Stimulated activated naive B cell treated with anti-CD40 and anti-IgM and Interleukin-4, amounts not matched to agents 10 μg/mL and 1 μg/mL and 100 μg/mL, for 72 hours (primary cell): ENCODE results near the gene EXPH5.
"Not testable (repeated sequence)": the region's sequence is repeated elsewhere in the genome, so short reads cannot be mapped to it uniquely, and the experiment has no call there.

ENCODE experiments used
- ATAC-seq, 2 donors: fragments of 150-1000 bp; cut with Tn5 transposase; replicated peaks; 2 replicates each; pipeline ENCODE4 v1.10.0; 2021; ENCODE audit warnings: moderate library complexity in 1 of 2
- DNase-seq: peaks from one replicate; pipeline ENCODE4 v3.0.0; 2021
- H3K27ac Mint-ChIP-seq: one replicate; pipeline ENCODE4 v1.8.0; 2022; ENCODE audit warnings: mild to moderate bottlenecking, mixed read lengths
- H3K27me3 Mint-ChIP-seq, 2 donors: one replicate each; pipeline ENCODE4 v1.8.0; 2022; ENCODE audit warnings: mixed read lengths in 2 of 2
- H3K36me3 Mint-ChIP-seq, 2 donors: one replicate each; pipeline ENCODE4 v1.8.0; 2022; ENCODE audit warnings: mixed read lengths in 2 of 2, mild to moderate bottlenecking in 1 of 2
- H3K4me1 Mint-ChIP-seq, 2 donors: one replicate each; pipeline ENCODE4 v1.8.0; 2022; ENCODE audit warnings: mixed read lengths in 2 of 2, mild to moderate bottlenecking in 1 of 2
- H3K4me3 Mint-ChIP-seq, 2 donors: one replicate each; pipeline ENCODE4 v1.8.0; 2022; ENCODE audit warnings: mild to moderate bottlenecking in 2 of 2, mixed read lengths in 2 of 2, moderate library complexity in 1 of 2
- H3K9me3 Mint-ChIP-seq, 2 donors: one replicate each; pipeline ENCODE4 v1.8.0; 2022; ENCODE audit warnings: mixed read lengths in 2 of 2, mild to moderate bottlenecking in 1 of 2

EXPH5 gene

DNA sequence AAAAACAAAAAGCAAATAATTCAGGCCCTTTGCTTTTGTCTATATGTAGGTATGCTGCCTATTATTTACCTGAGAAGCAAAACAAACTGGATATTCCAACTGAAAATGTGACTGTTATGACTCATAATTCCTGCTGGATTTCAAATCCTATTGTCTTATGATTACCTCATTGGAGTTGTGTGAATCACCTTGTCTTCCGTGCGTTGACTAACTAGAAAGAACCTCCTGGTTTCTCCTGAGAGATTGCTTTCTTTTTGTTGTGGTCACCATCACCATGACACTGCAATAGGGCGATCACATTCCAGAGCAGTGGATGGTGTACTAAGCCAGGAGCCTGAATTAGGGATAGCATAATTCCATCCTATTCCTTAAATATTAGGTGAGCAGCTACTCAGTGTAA is 23.0 kb upstream of the EXPH5 start:
- Mint-ChIP-seq H3K4me1 (peaks cover 0 to 3% of the 10 kb centered on the region in 2 donors), H3K27ac (no peak overlapping the region), H3K9me3 (no peaks in the 10 kb centered on the region), H3K27me3 (peaks cover 18 to 34% of the 10 kb centered on the region in 2 donors), H3K36me3 (no peaks in the 10 kb centered on the region), H3K4me3 (no peak overlapping the region)
- ATAC-seq (no peak), DNase-seq (no peak)

DNA sequence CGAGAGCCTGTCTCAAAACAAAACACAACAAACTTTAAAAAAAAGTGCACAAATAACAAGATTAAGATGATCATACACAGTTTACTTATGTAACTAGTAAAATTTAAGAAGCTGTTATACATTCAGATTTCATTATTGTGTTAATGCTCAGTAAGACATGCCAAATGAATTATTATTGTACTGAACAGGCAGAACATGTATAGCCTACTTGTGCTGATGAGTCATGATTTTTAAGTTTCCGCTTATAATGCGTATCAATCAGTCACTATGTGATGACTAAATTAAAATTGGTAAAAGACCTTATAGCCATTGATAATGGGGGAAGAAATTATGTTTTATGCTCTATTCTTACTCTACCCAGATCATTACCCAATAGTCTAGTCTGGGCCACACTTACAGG is 20.5 kb upstream of the EXPH5 start:
- no peak for DNase-seq
- Mint-ChIP-seq H3K27me3 (peaks cover 19 to 34% of the 10 kb centered on the region in 2 donors), H3K4me3 (no peak overlapping the region), H3K4me1 (no peaks in the 10 kb centered on the region), H3K36me3 (no peaks in the 10 kb centered on the region), H3K27ac (no peak overlapping the region), H3K9me3 (no peaks in the 10 kb centered on the region)
- ATAC-seq, result no peak

DNA sequence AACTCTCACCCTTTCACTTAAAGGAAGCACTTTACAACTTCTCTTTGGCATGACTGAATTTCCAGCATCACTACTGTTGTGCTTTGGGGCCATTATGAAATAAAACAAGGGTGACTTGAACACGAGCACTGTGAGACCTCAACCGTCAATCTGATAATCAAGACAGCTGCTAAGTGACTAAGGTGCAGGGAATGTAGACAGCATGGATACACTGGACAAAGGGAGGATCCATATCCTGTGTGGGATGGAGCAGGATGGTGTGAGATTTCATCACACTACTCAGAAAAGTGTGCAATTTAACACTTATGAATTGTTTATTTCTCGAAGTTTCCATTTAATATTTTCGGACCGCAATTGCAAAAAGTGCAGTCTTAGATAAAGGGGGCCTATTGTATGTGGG is 16.1 kb upstream of the EXPH5 start:
- Mint-ChIP-seq H3K4me1 (no peaks in the 10 kb centered on the region), H3K36me3 (no peaks in the 10 kb centered on the region), H3K9me3 (no peaks in the 10 kb centered on the region), H3K27me3 (peaks cover 16 to 37% of the 10 kb centered on the region in 2 donors), H3K27ac (no peak overlapping the region), H3K4me3 (no peak overlapping the region)
- no peak for ATAC-seq
- DNase-seq, result no peak

DNA sequence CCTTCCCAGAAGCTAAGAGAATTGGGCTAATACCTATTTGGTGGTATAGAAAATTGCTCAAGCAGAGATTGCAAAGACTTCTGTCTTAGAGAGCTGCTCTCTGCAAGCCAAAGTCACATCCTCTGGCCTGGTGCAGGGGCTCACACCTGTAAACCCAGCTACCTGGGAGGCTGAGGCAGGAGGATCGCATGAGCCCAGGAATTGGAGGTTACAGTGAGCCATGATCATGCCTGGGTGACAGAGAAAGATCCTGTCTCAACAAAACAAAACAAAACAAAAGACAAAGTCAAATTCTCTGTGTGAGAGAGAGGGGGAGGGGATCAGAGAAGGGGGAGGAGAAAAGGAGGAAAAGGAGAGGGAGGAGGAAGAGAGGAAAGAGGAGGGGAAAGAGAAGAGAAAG is 15.0 kb upstream of the EXPH5 start:
- Mint-ChIP-seq H3K27me3 (peaks cover 24 to 31% of the 10 kb centered on the region in 2 donors), H3K27ac (no peak overlapping the region), H3K36me3 (no peaks in the 10 kb centered on the region), H3K4me1 (no peaks in the 10 kb centered on the region), H3K9me3 (no peaks in the 10 kb centered on the region), H3K4me3 (no peak overlapping the region)
- DNase-seq (no peak), ATAC-seq (no peak)

DNA sequence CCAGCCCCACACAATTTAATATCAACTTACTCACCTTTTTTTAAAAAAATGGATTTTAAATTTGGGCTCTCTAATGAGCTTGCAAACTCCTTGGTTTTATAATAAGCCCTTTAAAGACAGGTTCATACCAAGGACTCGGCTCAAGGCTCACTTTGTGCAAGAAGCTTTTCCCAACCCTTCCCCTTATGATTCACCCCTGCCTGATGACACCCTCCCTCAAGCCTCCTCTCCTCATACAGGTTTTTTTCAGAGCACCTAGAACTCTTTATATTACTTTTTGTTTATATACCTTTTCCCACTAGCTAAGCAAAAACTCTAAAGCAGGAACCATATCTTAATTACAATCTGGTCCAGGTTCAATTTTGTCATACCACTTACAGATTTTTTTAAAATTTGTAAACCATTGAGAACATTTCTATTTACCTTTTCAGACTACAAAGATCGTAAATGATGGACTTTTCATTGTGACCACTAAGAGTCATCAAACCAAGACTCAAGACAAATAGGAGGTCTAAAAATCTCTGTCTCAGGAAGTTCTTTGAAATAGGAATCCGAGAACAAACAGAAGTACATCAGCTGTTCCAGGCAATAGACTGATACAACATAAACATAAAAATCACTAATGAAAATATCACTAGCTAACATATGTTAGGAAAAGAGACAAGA is 13.1 kb upstream of the EXPH5 start:
- no peak for DNase-seq
- Mint-ChIP-seq H3K9me3 (no peaks in the 10 kb centered on the region), H3K27ac (no peak overlapping the region), H3K36me3 (no peaks in the 10 kb centered on the region), H3K4me3 (no peak overlapping the region), H3K27me3 (peaks cover 36 to 38% of the 10 kb centered on the region in 2 donors), H3K4me1 (no peaks in the 10 kb centered on the region)
- no peak for ATAC-seq

DNA sequence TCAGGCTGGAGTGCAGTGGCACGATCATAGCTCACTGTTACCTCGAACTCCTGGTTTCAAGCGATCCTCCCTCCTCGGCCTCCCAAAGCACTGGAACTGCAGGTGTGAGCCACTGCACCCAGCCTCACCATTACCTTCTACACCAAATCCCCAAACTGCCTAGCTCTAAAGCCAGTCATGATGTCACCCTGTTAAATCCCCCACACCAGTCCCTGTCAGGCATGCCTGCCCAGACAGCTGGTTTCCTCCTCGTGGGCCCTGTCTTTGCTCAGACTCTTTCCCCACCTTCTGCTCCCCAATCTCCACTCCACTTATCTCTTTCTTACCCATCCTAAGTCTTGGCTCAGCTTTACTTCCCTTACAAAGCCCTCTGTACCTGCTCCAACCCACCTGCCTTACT is 12.5 kb upstream of the EXPH5 start:
- ATAC-seq (no peak), DNase-seq (no peak)
- Mint-ChIP-seq H3K36me3 (no peaks in the 10 kb centered on the region), H3K9me3 (no peaks in the 10 kb centered on the region), H3K27ac (no peak overlapping the region), H3K27me3 (peaks cover 37 to 38% of the 10 kb centered on the region in 2 donors), H3K4me1 (no peaks in the 10 kb centered on the region), H3K4me3 (no peak overlapping the region)

DNA sequence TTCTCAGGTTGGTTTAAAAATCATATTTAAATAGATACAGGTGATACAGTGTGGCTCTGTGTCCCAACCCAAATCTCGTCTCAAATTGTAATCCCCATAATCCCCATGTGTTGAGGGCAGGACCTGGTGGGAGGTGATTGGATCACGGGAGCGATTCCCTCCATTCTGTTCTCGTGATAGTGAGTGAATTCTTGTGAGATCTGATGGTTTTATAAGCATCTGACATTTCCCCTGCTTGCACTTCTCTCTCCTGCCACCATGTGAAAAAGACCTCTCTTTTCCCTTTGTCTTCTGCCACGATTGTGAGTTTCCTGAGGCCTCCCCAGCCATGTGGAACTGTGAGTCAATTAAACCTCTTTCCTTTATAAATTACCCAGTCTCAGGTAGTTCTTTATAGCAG is 9.2 kb upstream of the EXPH5 start:
- not testable (repeated sequence) for H3K27ac Mint-ChIP-seq, H3K36me3 Mint-ChIP-seq, ATAC-seq, H3K4me1 Mint-ChIP-seq, H3K4me3 Mint-ChIP-seq, DNase-seq, H3K9me3 Mint-ChIP-seq
- H3K27me3 Mint-ChIP-seq, result peaks cover 36 to 38% of the 10 kb centered on the region in 2 donors

DNA sequence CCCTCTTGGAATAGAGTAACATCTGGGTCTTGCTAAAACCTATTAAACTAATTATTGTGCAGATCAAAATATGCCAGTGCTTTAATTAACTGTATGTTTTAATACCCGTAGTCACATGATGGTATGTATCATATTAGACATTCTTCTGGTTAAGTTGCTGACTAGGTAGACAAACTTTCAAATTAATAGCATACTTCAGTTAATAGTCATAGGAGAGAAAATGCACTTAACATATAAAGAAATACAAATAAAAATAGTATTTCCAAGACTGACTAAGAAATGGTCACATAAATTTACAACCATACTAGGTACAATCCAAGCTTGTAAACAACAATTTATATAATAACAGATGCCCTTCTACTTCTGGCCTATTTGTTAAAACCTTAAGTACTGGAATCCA is 7.6 kb upstream of the EXPH5 start:
- H3K9me3 Mint-ChIP-seq, result no peaks in the 10 kb centered on the region
- H3K36me3 Mint-ChIP-seq, result no peaks in the 10 kb centered on the region
- ATAC-seq, result no peak
- DNase-seq, result no peak
- no peak overlapping the region for H3K27ac Mint-ChIP-seq
- no peak overlapping the region for H3K4me3 Mint-ChIP-seq
- H3K4me1 Mint-ChIP-seq, result no peaks in the 10 kb centered on the region
- H3K27me3 Mint-ChIP-seq, result peaks cover 38% of the 10 kb centered on the region in 2 donors

DNA sequence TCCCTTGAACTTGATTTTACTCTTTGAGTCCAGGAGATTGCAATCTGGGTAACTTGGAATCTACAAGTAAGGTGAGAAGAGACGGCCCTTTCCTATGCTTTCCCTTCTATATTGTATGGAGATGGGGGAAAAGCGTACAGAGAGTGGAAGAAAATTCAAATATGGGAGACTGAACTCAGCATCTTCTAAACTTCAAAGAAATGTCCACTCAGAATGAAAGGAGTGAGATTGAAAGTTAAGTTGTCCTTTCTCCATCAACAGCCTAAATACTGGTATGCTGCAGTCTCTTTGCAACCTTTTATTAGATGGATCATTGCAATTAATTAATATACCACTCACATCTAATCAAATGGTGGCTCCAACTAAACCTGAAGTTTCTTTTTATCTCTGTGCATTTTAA is 6.4 kb upstream of the EXPH5 start:
- Mint-ChIP-seq H3K27me3 (peaks cover 44 to 45% of the 10 kb centered on the region in 2 donors), H3K9me3 (no peaks in the 10 kb centered on the region), H3K4me1 (no peaks in the 10 kb centered on the region), H3K27ac (no peak overlapping the region), H3K36me3 (no peaks in the 10 kb centered on the region), H3K4me3 (no peak overlapping the region)
- ATAC-seq (no peak), DNase-seq (no peak)

DNA sequence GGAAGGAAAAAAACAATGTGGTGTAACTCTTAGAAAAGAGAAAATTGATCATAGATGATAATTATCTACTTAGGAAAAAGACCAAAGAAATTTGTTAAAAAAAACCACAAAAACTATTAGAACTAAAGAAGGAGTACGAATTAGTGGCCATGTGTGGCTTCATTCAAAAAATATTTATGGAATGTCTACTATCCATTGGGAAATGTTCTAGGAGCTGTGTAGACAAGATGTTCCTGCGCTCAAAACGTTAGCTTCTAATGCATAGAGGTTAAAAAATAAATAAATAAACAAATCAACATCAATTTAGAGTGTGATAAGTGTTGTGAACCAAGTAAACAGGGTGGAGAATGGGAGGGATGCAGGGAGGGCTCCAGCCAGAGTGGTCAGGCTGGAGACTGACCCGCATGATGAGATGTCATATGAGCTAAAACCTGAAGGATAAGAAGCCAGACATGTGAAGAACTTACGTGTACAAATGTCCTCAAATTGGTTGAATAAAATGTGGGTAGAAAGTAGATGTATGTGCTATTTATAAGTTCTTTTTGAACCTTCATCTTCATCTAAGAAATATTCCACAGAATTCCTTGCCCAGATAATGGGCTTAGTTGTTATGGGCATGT is 4.3 kb upstream of the EXPH5 start:
- peaks cover 2 to 13% of the 10 kb centered on the region in 2 donors for H3K4me1 Mint-ChIP-seq
- H3K27ac Mint-ChIP-seq, result no peak overlapping the region
- H3K27me3 Mint-ChIP-seq, result peaks cover 37 to 55% of the 10 kb centered on the region in 2 donors
- H3K36me3 Mint-ChIP-seq, result peaks cover 0 to 3% of the 10 kb centered on the region in 2 donors
- H3K9me3 Mint-ChIP-seq, result no peaks in the 10 kb centered on the region
- H3K4me3 Mint-ChIP-seq, result no peak overlapping the region
- DNase-seq, result no peak
- no peak for ATAC-seq

DNA sequence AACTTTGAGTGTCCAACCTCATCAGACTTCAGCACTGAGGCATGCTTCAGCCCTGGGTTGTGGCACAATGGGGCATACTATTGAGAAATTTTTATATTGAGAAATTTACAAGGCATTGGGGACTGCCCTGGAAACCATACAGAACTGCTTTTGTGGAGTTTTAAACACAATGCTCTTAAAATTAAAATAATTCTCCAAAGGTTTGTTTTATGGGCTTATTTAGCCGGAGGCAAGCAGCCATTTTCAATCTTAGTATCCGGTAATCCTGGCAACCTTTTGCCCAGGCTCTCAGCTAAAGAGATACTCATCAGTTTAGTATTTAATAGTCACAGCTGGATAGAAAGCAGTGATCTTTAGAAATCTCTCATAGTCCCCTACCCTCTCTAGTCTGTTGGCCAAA is 3.1 kb upstream of the EXPH5 start:
- Mint-ChIP-seq H3K27me3 (peaks cover 31 to 59% of the 10 kb centered on the region in 2 donors), H3K36me3 (peaks cover 0 to 3% of the 10 kb centered on the region in 2 donors), H3K27ac (no peak overlapping the region), H3K4me1 (peaks cover 6 to 18% of the 10 kb centered on the region in 2 donors), H3K9me3 (no peaks in the 10 kb centered on the region), H3K4me3 (no peak overlapping the region)
- DNase-seq, result no peak
- ATAC-seq, result no peak

DNA sequence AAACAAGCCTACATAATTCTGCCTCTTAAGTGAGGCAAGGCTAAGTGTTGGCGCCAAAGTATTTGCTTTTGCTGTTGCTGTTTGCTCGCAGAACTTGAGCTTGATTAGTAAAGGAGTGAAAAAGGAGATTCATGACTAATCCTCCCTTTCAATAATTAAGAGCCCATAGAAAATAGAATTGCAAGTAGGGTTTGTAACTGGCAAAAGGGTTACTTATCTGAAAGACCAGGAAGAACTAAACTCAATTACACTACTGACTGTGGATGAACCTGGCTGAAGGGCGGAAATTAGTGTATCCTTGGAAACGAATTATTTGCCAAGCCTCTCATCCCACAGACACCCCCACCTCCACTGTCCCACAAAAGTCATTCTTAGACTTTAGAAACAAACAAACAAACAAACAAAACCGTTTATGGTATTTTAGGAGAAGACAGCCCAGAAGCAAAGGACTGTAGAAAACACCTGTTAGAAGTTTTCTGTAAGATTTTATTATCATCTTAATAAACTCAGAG is 411 bp upstream of the EXPH5 start:
- H3K27ac Mint-ChIP-seq, result no peak overlapping the region
- peaks cover 6 to 18% of the 10 kb centered on the region in 2 donors for H3K4me1 Mint-ChIP-seq
- peaks cover 0 to 3% of the 10 kb centered on the region in 2 donors for H3K36me3 Mint-ChIP-seq
- no peaks in the 10 kb centered on the region for H3K9me3 Mint-ChIP-seq
- DNase-seq (no peak), ATAC-seq (no peak)
- H3K27me3 Mint-ChIP-seq, result peaks cover 34 to 64% of the 10 kb centered on the region in 2 donors
- peak overlapping the region; percentile 88 to 99 for H3K4me3 Mint-ChIP-seq

DNA sequence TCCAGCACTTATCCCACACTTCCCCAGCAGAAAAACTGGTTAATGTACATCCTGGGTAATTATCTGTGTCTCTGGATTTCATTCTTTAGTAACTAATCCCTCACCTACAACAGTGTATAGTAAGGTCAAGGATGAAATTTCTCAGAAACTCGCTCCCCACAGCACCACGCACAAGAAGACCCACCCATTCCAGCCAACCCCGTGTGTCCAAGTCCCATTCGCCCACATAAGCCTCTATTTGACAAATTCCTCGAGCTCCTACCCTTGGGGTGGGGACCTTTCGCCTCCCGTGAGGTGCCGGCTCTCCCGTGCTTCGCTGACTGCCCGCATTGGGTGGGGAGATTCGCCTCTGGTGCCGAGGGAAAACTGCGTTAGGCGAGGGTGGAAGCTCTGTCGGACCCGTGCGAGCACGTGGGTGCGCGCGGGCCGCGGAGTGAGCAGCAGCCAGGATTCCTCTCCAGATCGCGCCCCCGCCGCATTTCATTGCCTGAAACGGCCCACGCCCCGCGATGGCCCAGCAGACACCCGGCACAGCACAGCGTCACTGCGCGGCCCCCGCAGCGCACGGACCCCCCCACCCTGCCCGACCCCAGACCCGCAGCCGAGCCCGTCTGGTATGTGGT is 866 bp downstream of the EXPH5 start:
- H3K4me1 Mint-ChIP-seq, result peaks cover 6 to 18% of the 10 kb centered on the region in 2 donors
- H3K27me3 Mint-ChIP-seq, result peaks cover 27 to 53% of the 10 kb centered on the region in 2 donors
- H3K27ac Mint-ChIP-seq, result peak overlapping the region; percentile 56
- ATAC-seq (peak; percentile 36 to 46), DNase-seq (peak; percentile 4)
- H3K36me3 Mint-ChIP-seq, result peaks cover 0 to 3% of the 10 kb centered on the region in 2 donors
- peak overlapping the region; percentile 88 to 99 for H3K4me3 Mint-ChIP-seq
- no peaks in the 10 kb centered on the region for H3K9me3 Mint-ChIP-seq

DNA sequence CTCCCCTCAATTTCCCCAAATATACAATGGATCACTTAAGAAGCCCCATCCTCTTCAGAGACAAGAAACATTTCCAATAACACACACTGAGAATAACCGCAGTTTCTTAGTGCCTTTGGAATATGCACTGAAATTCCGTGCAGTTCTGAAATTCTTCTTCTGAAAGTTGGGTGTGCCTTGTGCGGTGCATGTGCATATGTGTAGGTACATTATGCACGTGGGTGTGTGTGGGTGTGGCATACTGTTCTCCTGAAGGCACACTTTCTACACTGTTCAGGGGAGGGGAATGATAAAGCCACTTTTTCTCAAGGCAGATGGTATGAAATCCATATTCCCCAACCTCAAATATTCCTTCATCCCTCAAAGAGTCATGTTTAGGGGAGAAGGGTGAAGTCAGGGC is 1.7 kb downstream of the EXPH5 start:
- Mint-ChIP-seq H3K27me3 (peaks cover 27 to 51% of the 10 kb centered on the region in 2 donors), H3K4me1 (peaks cover 6 to 24% of the 10 kb centered on the region in 2 donors), H3K4me3 (no peak overlapping the region), H3K9me3 (no peaks in the 10 kb centered on the region), H3K27ac (no peak overlapping the region), H3K36me3 (peaks cover 0 to 3% of the 10 kb centered on the region in 2 donors)
- ATAC-seq (no peak), DNase-seq (no peak)

DNA sequence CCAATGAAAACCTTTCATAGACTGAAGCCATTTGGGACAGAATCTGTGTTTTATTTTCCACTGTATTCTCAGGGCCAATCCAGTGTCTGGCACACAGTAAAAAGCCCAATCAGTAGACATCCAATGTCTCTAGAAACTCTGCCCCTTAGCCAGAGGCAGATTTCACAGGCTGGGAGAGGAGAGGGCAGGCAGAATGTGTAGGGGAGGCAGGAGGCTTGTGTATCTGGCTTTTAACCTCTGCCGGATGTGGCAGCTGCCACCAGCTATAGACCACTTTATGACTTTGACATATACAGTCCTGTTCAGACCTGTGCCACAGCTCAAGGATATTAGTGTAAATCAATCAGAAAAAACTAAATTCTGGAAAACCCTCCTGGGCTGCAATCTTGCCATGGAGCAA is 4.4 kb downstream of the EXPH5 start:
- Mint-ChIP-seq H3K9me3 (no peaks in the 10 kb centered on the region), H3K4me1 (peaks cover 6 to 28% of the 10 kb centered on the region in 2 donors), H3K27me3 (peaks cover 12 to 31% of the 10 kb centered on the region in 2 donors), H3K36me3 (peaks cover 0 to 3% of the 10 kb centered on the region in 2 donors), H3K27ac (no peak overlapping the region), H3K4me3 (no peak overlapping the region)
- no peak for ATAC-seq
- no peak for DNase-seq
